ENCODE results near the gene UBE3D.

Gene UBE3D

GRCh38 chr6:83083476-83083875 lies 17.8 kb upstream of the UBE3D start:
- no peaks in the 10 kb centered on the region for H3K9me3 ChIP-seq (ENCODE audit: control insufficient read depth in 1 of 2, low read length in 2 of 2)
- no peak overlapping the region for H3K9ac ChIP-seq (ENCODE audit: low read depth in 1 of 2, low read length in 2 of 2)

GRCh38 chr6:83073615-83074014 lies 8.0 kb upstream of the UBE3D start:
- no peak overlapping the region for H3K4me3 ChIP-seq (ENCODE audit: low read depth in 1 of 2, low read length in 2 of 2)
- H3K9me3 ChIP-seq (ENCODE audit: control insufficient read depth in 1 of 2, low read length in 2 of 2) = no peaks in the 10 kb centered on the region
- H3K27me3 ChIP-seq (ENCODE audit: control insufficient read depth in 1 of 2, insufficient read depth in 2 of 2, low read length in 2 of 2) = no peaks in the 10 kb centered on the region
- no peaks in the 10 kb centered on the region for H3K36me3 ChIP-seq (ENCODE audit: control insufficient read depth in 1 of 2, insufficient read depth in 2 of 2, low read length in 2 of 2)
- no peak overlapping the region for H3K9ac ChIP-seq (ENCODE audit: low read depth in 1 of 2, low read length in 2 of 2)
- H3K4me1 ChIP-seq (ENCODE audit: control insufficient read depth in 1 of 2, insufficient read depth in 2 of 2, low read length in 2 of 2) = peaks cover 8 to 13% of the 10 kb centered on the region in 2 donors
- no peak overlapping the region for H3K27ac ChIP-seq (ENCODE audit: low read depth, low read length)

More at GRCh38 chr6:83083476-83083875, 17.8 kb upstream of the UBE3D start:
- no peak overlapping the region for H3K4me3 ChIP-seq (ENCODE audit: low read depth in 1 of 2, low read length in 2 of 2)
- no peaks in the 10 kb centered on the region for H3K36me3 ChIP-seq (ENCODE audit: control insufficient read depth in 1 of 2, insufficient read depth in 2 of 2, low read length in 2 of 2)
- H3K27ac ChIP-seq (ENCODE audit: low read depth, low read length) = no peak overlapping the region
- no peaks in the 10 kb centered on the region for H3K4me1 ChIP-seq (ENCODE audit: control insufficient read depth in 1 of 2, insufficient read depth in 2 of 2, low read length in 2 of 2)
- no peaks in the 10 kb centered on the region for H3K27me3 ChIP-seq (ENCODE audit: control insufficient read depth in 1 of 2, insufficient read depth in 2 of 2, low read length in 2 of 2)

GRCh38 chr6:83072726-83073125 lies 7.1 kb upstream of the UBE3D start:
- no peak overlapping the region for H3K9ac ChIP-seq (ENCODE audit: low read depth in 1 of 2, low read length in 2 of 2)
- H3K36me3 ChIP-seq (ENCODE audit: control insufficient read depth in 1 of 2, insufficient read depth in 2 of 2, low read length in 2 of 2) = no peaks in the 10 kb centered on the region
- no peak overlapping the region for H3K27ac ChIP-seq (ENCODE audit: low read depth, low read length)

GRCh38 chr6:83071707-83072106 lies 6.1 kb upstream of the UBE3D start:
- H3K4me3 ChIP-seq (ENCODE audit: low read depth in 1 of 2, low read length in 2 of 2) = no peak overlapping the region
- H3K9ac ChIP-seq (ENCODE audit: low read depth in 1 of 2, low read length in 2 of 2) = no peak overlapping the region
- H3K27me3 ChIP-seq (ENCODE audit: control insufficient read depth in 1 of 2, insufficient read depth in 2 of 2, low read length in 2 of 2) = no peaks in the 10 kb centered on the region
- no peak overlapping the region for H3K27ac ChIP-seq (ENCODE audit: low read depth, low read length)
- no peaks in the 10 kb centered on the region for H3K36me3 ChIP-seq (ENCODE audit: control insufficient read depth in 1 of 2, insufficient read depth in 2 of 2, low read length in 2 of 2)
- H3K9me3 ChIP-seq (ENCODE audit: control insufficient read depth in 1 of 2, low read length in 2 of 2) = no peaks in the 10 kb centered on the region
- peaks cover 10 to 19% of the 10 kb centered on the region in 2 donors for H3K4me1 ChIP-seq (ENCODE audit: control insufficient read depth in 1 of 2, insufficient read depth in 2 of 2, low read length in 2 of 2)

More at GRCh38 chr6:83072726-83073125, 7.1 kb upstream of the UBE3D start:
- Histone ChIP-seq H3K27me3 (ENCODE audit: control insufficient read depth in 1 of 2, insufficient read depth in 2 of 2, low read length in 2 of 2) (no peaks in the 10 kb centered on the region), H3K4me1 (ENCODE audit: control insufficient read depth in 1 of 2, insufficient read depth in 2 of 2, low read length in 2 of 2) (peaks cover 10 to 19% of the 10 kb centered on the region in 2 donors), H3K4me3 (ENCODE audit: low read depth in 1 of 2, low read length in 2 of 2) (no peak overlapping the region), H3K9me3 (ENCODE audit: control insufficient read depth in 1 of 2, low read length in 2 of 2) (no peaks in the 10 kb centered on the region)

GRCh38 chr6:83071023-83071422 lies 5.4 kb upstream of the UBE3D start:
- H3K9me3 ChIP-seq (ENCODE audit: control insufficient read depth in 1 of 2, low read length in 2 of 2) = no peaks in the 10 kb centered on the region
- H3K4me3 ChIP-seq (ENCODE audit: low read depth in 1 of 2, low read length in 2 of 2) = peak overlapping the region in 1 of 2 donors; percentile 38
- peaks cover 11 to 19% of the 10 kb centered on the region in 2 donors for H3K4me1 ChIP-seq (ENCODE audit: control insufficient read depth in 1 of 2, insufficient read depth in 2 of 2, low read length in 2 of 2)
- no peaks in the 10 kb centered on the region for H3K27me3 ChIP-seq (ENCODE audit: control insufficient read depth in 1 of 2, insufficient read depth in 2 of 2, low read length in 2 of 2)
- no peak overlapping the region for H3K9ac ChIP-seq (ENCODE audit: low read depth in 1 of 2, low read length in 2 of 2)
- H3K27ac ChIP-seq (ENCODE audit: low read depth, low read length) = no peak overlapping the region
- H3K36me3 ChIP-seq (ENCODE audit: control insufficient read depth in 1 of 2, insufficient read depth in 2 of 2, low read length in 2 of 2) = no peaks in the 10 kb centered on the region

- no peaks in the 10 kb centered on the region for H3K9me3 ChIP-seq (ENCODE audit: control insufficient read depth in 1 of 2, low read length in 2 of 2)
- H3K36me3 ChIP-seq (ENCODE audit: control insufficient read depth in 1 of 2, insufficient read depth in 2 of 2, low read length in 2 of 2) = no peaks in the 10 kb centered on the region
- no peak overlapping the region for H3K27ac ChIP-seq (ENCODE audit: low read depth, low read length)
- no peaks in the 10 kb centered on the region for H3K27me3 ChIP-seq (ENCODE audit: control insufficient read depth in 1 of 2, insufficient read depth in 2 of 2, low read length in 2 of 2)
- no peak overlapping the region for H3K4me3 ChIP-seq (ENCODE audit: low read depth in 1 of 2, low read length in 2 of 2)
- peak overlapping the region in 1 of 2 donors; percentile 23 for H3K9ac ChIP-seq (ENCODE audit: low read depth in 1 of 2, low read length in 2 of 2)
- peaks cover 17 to 19% of the 10 kb centered on the region in 2 donors for H3K4me1 ChIP-seq (ENCODE audit: control insufficient read depth in 1 of 2, insufficient read depth in 2 of 2, low read length in 2 of 2)
Observed at GRCh38 chr6:83069633-83070032, 4.0 kb upstream of the UBE3D start.

- no peaks in the 10 kb centered on the region for H3K36me3 ChIP-seq (ENCODE audit: control insufficient read depth in 1 of 2, insufficient read depth in 2 of 2, low read length in 2 of 2)
- peak overlapping the region; percentile 74 to 93 for H3K4me3 ChIP-seq (ENCODE audit: low read depth in 1 of 2, low read length in 2 of 2)
- no peaks in the 10 kb centered on the region for H3K9me3 ChIP-seq (ENCODE audit: control insufficient read depth in 1 of 2, low read length in 2 of 2)
- H3K9ac ChIP-seq (ENCODE audit: low read depth in 1 of 2, low read length in 2 of 2) = peak overlapping the region; percentile 71 to 94
- peak overlapping the region; percentile 95 for H3K27ac ChIP-seq (ENCODE audit: low read depth, low read length)
- peaks cover 18 to 19% of the 10 kb centered on the region in 2 donors for H3K4me1 ChIP-seq (ENCODE audit: control insufficient read depth in 1 of 2, insufficient read depth in 2 of 2, low read length in 2 of 2)
- H3K27me3 ChIP-seq (ENCODE audit: control insufficient read depth in 1 of 2, insufficient read depth in 2 of 2, low read length in 2 of 2) = no peaks in the 10 kb centered on the region
Observed at GRCh38 chr6:83068616-83069015, 3.0 kb upstream of the UBE3D start.

GRCh38 chr6:83067448-83068439 lies 2.1 kb upstream of the UBE3D start, which contains the start of gene DOP1A:
TSS of gene DOP1A (plus strand) at chr6:83067671. CDS start at chr6:83096978, 29,307 bp downstream.
- Histone ChIP-seq H3K9ac (ENCODE audit: low read depth in 1 of 2, low read length in 2 of 2) (peak within 1 kb of the TSS; percentile 71 to 94), H3K4me1 (ENCODE audit: control insufficient read depth in 1 of 2, insufficient read depth in 2 of 2, low read length in 2 of 2) (peaks cover 18 to 19% of the 10 kb centered on the region in 2 donors), H3K36me3 (ENCODE audit: control insufficient read depth in 1 of 2, insufficient read depth in 2 of 2, low read length in 2 of 2) (no peaks in the 10 kb centered on the region), H3K9me3 (ENCODE audit: control insufficient read depth in 1 of 2, low read length in 2 of 2) (no peaks in the 10 kb centered on the region), H3K27me3 (ENCODE audit: control insufficient read depth in 1 of 2, insufficient read depth in 2 of 2, low read length in 2 of 2) (no peaks in the 10 kb centered on the region), H3K4me3 (ENCODE audit: low read depth in 1 of 2, low read length in 2 of 2) (peak within 1 kb of the TSS; percentile 74 to 93), H3K27ac (ENCODE audit: low read depth, low read length) (peak within 1 kb of the TSS; percentile 95)

GRCh38 chr6:83062225-83062624 lies 3.4 kb downstream of the UBE3D start:
- no peaks in the 10 kb centered on the region for H3K27me3 ChIP-seq (ENCODE audit: control insufficient read depth in 1 of 2, insufficient read depth in 2 of 2, low read length in 2 of 2)
- H3K36me3 ChIP-seq (ENCODE audit: control insufficient read depth in 1 of 2, insufficient read depth in 2 of 2, low read length in 2 of 2) = no peaks in the 10 kb centered on the region
- no peak overlapping the region for H3K9ac ChIP-seq (ENCODE audit: low read depth in 1 of 2, low read length in 2 of 2)
- H3K4me1 ChIP-seq (ENCODE audit: control insufficient read depth in 1 of 2, insufficient read depth in 2 of 2, low read length in 2 of 2) = peaks cover 0 to 8% of the 10 kb centered on the region in 2 donors
- H3K4me3 ChIP-seq (ENCODE audit: low read depth in 1 of 2, low read length in 2 of 2) = no peak overlapping the region
- H3K27ac ChIP-seq (ENCODE audit: low read depth, low read length) = no peak overlapping the region
- no peaks in the 10 kb centered on the region for H3K9me3 ChIP-seq (ENCODE audit: control insufficient read depth in 1 of 2, low read length in 2 of 2)

GRCh38 chr6:83061190-83061589 lies 4.5 kb downstream of the UBE3D start:
- peaks cover 0 to 8% of the 10 kb centered on the region in 2 donors for H3K4me1 ChIP-seq (ENCODE audit: control insufficient read depth in 1 of 2, insufficient read depth in 2 of 2, low read length in 2 of 2)
- H3K9ac ChIP-seq (ENCODE audit: low read depth in 1 of 2, low read length in 2 of 2) = no peak overlapping the region
- no peaks in the 10 kb centered on the region for H3K9me3 ChIP-seq (ENCODE audit: control insufficient read depth in 1 of 2, low read length in 2 of 2)
- H3K36me3 ChIP-seq (ENCODE audit: control insufficient read depth in 1 of 2, insufficient read depth in 2 of 2, low read length in 2 of 2) = peaks cover 0 to 4% of the 10 kb centered on the region in 2 donors
- H3K27ac ChIP-seq (ENCODE audit: low read depth, low read length) = no peak overlapping the region
- no peak overlapping the region for H3K4me3 ChIP-seq (ENCODE audit: low read depth in 1 of 2, low read length in 2 of 2)
- no peaks in the 10 kb centered on the region for H3K27me3 ChIP-seq (ENCODE audit: control insufficient read depth in 1 of 2, insufficient read depth in 2 of 2, low read length in 2 of 2)

All from duodenal mucosa (tissue), 2 donors.